ENCODE data around the gene ATP10A.

ATP10A gene

DNA sequence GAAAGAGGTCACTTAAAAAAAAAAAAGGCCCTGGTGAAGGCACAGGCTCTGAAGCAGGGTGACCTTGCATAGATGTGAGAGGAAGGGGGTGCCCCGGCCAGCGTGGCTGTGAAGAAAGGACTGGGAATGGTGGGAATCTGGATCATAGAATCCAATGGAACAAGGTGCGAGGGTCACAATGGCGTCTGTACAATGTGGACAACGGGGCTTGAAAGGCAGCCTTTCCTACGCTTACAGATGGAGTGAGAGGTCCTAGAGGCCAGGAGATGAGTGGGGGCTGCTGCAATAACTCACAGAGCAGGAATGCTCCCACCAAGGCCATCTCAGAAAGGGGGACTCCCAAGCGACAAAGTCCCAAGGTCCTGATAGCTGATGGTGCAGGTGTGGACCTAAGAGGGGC lies 162.2 kb downstream of the ATP10A start:
- no peak for DNase-seq (ENCODE audit: low spot score)

DNA sequence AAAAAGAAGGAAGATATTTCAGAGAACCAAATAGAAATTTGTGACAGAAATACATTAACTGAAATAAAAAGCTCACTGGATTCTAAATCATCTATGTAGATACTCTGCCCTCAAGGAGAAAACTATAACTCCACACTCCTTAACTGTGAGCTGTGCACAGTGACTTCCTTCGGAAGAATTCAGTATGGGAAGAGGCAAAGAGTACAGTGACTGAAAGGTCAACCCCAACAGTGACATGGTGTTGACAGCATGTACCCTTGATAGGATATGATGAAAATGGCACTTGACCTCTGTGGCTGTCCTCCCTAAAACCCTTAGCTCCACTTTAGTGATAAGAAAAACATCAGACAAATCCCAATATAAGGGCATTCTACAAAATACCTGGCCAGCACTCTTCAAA lies 165.5 kb downstream of the ATP10A start:
- DNase-seq (ENCODE audit: low spot score) = no peak

DNA sequence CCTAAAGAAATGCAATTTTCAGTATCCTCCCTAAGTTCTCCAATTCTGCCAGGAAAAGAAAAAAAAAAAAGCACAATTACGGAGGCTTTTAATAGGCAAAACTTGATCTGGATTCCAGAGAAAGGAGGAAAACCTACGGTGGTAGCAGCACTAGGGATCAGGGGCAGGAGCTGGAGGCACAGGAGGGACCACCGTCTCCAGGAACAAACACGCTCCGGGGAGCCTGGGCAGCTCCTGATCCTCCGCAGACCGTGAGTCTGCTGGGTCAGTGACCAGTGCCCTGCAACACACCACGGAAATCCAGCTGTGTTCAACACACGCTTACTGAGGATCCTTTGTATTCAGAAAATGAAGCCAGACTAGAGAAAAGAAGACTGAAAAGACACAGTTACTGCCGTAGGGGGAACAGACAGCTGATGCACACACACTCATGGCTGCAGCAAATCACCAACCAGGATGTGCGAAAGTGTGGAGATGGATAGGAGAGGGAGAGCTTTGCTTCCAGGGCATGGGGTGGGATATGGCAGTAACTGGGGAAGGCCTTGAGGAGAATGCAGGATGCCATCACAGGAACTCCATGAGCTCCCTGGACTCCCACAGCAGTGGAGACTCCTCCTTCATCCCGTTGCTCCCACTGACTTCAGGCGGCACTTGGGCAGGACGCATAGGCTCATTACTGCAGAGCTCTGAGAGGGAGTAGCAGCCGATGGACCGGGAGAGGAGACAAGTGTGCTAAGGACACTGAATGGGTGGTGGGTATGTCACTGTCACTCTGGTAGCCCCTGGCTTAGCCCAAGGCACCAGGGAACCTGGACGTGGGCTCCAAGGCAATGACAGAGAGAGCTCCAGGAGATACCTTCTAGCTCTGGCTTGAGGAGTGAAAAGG lies 167.0 kb downstream of the ATP10A start:
- no peak for DNase-seq (ENCODE audit: low spot score)

DNA sequence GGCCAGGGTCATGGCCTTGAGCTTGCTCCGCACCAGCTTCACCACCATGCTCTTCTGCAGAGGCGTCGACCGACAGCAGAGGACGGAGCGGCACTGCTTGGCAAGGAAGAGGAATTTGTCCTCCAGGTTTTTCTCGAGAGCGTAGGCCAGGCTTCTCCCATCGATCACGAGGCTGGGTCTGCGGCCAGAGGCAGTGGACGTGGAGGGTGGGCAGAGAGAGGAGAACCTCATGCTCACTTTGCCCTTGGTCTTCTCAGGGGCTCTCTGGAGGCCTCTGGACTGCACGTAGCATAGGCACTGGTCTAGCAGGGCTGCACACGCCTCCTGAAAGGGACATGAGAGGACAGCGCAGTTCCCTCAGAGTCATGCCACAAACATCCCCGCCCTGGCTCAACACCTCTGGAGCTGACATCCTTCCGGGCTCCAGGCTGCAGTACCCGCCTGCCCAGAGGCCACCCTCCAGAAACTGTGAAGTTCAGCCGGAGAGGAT lies 168.3 kb downstream of the ATP10A start:
- no peak for DNase-seq (ENCODE audit: low spot score)

DNA sequence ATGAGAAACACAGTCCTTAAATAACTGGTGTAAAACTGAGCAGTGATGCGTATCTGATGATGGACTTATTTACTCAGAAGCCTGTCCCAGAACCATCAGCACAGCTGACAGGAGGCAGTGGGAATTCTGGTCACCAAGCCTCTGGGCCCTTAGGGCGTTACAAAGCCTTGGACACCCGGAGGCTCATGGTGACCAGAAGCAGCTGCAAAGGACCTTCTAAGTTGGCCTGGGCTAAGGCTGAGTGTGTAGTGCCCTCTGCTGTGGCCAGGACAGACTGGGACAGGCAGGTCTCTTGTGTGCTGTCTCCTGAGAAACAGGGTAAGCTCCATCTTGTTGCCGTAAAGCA lies 168.9 kb downstream of the ATP10A start:
- DNase-seq (ENCODE audit: low spot score) = no peak

DNA sequence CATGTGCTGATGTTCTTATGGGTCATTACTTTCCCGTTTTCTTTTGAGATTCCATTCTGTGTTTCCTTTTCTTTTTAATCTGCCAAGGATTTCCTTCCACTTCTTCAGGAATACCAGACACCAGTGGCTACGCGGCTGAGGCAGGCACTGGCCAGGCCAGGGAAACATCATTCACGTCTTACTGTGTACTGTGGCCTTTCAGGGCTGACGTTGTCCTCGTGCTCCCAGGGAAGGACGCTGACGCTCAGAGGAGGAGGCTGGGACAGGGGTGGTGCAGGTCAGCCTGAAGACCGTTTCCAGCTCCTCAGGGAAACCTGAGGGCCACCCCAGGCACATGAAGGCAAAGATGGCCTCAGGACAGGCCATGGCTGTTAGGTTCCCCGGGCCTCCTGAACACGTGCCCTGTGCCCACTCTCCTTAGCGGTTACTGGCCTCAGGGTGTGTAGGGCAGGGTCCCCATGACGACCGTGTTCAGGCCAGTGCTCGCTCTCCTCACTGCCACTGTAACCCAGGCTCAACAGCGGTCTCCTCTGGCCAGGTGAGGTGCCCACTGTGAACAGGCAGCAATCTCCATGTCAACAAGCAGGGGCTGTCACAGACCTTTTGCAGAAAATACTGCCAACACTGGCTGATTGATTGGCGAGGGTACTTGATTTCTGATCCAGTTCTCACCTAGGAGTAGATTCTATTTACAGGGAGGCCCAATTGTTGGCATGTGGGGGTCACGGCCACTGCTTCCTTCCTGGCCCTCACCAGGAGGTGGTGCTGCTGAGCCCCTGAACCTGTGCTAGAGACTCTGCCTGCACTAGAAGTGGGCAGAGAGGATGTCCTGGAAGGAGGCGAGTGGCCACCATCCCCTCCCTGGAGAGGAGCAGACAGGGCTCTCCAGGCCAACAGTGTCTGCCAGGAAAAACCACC lies 169.5 kb downstream of the ATP10A start:
- peak; percentile 9 for DNase-seq (ENCODE audit: low spot score)

DNA sequence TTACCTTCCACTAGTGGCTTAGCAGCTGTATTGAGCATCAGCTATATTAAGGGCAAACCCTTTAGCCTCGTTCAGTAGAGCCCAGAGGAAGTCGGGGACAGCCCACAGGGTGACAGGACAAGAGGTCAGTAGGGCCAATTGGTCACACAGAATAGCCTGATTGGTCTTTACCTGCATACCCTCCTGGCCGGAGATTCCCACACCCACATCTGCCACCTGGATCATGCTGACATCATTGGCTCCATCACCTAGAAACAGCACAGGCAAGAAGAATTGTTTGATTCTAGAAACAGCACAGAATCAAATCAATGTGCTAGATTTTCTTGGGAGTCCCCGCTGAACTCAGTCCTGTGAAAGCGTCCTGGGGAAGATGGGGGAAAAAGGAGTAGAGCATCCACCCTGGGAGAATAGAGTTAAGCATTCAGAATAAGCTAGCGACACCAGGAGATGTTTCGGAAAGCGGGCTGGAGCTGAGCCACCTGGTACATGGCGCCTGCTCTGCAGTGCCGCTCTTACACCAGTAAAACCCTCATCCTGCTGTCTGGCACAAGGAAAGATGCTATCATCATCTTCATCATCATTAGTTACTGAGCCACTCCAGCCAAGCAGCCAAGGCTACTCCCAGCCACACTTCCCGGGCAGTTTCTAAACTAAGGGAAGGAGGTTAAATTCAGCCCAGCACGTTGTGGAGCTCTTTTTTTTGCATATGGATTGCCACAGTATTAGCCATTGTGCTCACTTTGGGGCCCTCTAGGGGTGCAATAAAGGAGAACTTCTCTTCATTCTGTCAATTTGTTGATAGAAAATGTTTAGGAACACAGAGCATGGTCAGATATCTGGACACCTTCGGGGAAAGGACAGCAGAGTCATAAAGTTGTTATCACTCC lies 171.3 kb downstream of the ATP10A start:
- no peak for DNase-seq (ENCODE audit: low spot score)

DNA sequence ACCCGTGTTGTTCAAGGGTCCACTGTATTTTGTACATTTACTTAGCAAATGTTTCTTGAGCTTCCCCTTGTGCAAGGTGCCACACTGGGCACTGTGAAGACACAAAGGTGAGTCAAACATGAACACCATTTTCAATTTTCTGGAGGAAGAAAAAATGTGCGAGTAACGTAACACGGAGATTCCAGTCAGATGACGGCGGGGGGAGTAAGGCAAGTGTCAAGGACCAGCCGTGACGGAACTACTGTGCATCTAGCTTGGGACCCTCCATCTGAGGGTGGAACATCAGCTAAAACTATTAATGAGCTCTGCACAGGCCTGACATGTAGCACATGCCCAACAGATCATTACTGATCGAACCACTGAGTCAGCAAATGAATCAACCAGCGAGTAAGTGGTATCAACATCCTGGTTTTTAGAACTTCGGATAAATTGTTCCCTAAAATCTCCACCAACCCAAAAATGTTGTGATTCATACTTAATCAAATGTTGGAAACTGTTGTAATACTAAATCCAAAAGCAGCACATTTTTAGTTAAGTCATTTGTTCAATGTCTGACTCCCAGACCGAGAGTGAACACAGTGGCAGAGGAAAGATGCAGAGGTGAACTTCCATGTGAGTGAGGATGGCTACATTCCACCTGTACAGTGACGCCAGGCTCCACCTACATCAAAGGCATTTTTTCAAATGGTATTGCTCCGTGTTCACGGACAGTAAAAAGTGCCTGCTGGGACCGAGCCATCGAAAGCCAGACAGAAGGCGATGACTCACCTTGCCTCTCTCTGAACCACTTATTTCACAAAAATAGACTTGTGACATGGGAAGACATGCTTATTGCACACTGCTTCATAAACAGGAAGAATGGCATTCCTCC lies 172.2 kb downstream of the ATP10A start:
- DNase-seq (ENCODE audit: low spot score) = no peak

DNA sequence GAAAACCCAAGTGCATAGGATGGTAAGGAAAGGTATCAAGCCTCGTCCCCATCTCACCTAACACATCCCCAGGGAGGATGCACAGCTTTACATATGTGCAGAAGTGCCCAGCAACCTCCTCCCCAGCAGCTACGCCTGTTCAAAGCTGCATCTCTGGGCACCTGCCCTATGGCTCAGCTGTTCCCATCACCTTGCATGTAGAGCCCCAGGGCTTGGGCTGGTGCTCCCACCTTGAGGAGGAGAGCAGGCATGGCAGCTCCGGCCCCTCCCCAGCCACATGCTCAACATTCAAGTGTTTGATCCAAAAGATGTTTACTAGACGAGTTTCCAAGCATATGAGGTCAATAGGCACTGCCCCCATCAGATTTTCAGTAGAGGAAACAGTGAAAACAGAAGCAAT lies 173.5 kb downstream of the ATP10A start:
- no peak for DNase-seq (ENCODE audit: low spot score)

DNA sequence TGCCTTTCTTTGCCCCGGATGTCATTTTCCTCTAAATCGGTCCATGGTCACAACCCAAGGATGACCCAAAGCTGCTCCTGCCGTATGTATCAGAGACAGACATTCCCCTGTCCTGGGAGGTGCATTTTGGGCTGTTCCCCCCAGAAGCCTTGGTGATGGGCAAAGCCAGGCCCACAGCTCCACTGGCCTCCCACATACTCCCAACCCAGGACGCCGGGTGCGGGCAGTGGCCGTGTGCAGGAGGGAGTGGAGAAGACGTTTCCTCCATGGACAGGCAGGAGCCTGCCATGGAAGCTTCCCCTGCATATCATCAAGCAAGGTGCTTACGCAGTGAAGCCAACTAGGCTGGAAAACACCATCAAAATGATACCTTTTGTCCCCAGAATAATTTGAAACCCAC lies 175.0 kb downstream of the ATP10A start:
- DNase-seq (ENCODE audit: low spot score) = no peak

DNA sequence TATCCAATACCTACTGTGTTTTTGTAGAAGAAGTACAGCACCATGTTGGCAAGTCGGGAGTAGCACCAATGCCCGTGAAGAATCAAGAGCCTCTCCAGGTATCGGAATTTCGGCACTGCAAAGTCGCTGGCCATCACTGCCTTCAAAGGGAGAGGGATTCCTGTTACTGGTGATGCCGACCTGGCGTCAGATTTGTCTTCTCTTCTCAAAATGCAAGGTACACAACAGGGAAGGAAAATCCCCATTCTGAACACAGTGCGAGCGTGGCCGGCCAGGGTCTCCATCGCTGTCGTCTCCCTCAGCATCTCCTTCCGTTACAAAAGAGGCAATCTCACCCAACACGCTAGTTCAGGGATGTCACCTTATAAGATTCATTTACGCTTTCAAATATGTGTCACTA lies 175.4 kb downstream of the ATP10A start:
- DNase-seq (ENCODE audit: low spot score) = no peak

DNA sequence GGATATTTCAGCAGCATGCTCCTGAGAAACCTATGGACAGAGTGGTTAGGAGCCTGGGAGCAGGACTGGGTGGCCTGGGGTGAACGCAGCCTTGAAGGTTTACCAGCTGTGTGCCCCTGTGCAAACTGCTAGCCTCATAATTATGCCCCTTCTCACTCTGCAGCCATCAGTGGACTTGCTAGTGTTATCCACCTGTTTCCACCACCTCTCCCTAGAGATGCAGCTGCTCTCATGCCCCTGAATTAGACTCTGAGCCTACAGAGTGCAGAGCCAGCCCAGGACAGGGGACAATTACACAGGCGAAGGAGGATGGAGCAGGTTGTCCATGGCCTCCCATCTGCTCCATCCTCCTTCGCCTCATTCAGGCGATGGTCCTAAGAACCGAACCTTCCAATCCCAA lies 175.9 kb downstream of the ATP10A start:
- DNase-seq (ENCODE audit: low spot score) = no peak

DNA sequence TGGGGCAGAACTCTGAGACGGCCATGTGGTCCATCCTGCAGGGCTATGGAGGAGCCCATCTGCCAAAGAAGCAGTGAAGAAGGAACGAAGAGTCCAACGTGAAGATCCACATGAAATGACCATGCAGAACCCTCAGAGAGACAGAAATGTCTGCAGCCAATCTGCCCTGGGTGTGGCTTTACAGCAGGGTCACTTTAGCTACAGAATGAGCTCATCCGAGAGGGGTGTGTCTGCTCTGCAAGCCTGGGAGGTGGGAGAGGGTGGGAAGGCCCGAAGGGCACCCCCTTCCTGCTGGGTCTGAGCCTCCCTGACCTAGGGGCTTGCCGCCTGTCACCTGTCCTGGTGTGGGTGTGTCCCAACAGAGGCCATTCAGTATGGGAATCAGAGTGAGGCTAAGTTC lies 176.3 kb downstream of the ATP10A start:
- no peak for DNase-seq (ENCODE audit: low spot score)

DNA sequence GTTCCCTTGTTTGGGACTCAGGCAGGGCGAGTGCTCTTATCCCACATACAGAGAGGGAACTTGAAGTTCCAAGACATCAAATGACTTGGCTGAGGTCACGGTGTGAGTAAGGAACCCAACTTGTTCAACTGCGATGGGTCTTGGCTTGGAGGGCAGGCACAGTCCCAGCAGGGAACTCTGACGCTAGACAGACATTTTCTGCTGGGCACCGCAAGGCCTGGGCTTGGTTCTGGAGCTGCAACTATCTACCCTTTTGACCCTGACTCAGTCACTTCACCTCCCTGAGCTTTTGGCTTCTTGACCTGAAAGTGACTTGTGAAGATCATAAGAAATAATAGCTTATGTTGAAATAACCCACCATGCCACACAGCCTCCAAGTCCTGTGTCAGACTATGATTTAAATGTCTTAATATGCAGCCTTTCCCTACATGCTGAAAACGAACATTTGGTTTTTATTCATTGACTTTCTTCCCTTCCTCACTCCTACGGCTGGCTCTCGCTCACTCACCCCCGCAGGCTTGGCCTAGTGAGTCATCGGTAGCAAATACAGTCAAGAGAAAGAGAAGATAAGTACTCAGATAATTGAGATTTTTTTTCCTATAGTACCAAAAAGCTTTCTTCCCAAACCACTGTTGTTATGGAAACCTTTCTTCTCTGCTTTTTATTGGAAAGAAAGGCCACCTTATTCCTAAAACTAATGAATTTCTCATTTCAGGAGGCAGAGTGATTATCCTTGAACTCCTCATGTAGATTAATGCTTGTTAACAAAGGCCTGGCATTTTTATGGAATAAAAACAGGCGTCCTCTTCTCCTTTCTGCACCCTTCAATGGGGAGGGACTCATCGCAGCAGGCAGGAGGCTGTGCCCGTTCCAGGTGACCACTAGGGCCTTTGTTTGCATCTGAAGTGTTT lies 178.4 kb downstream of the ATP10A start:
- no peak for DNase-seq (ENCODE audit: low spot score)

DNA sequence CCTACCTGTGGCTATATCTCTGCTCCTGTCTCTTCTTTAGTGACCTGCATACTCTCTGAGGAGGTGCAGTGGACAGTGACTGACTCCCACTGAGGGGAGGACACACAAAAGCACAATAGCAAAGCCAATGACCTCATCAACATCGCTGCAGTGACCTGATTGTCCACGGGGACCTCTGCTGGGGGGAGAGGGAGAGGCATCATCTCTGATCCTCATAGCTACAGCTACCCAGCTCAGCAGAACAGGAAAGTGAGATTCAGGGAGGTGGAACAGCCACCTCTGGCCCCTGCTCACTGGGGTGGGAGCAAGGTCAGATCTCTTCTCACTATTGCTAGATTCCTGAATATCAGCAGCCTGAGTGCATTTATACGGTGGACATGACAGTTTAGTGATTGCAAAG lies 179.2 kb downstream of the ATP10A start:
- no peak for DNase-seq (ENCODE audit: low spot score)

DNA sequence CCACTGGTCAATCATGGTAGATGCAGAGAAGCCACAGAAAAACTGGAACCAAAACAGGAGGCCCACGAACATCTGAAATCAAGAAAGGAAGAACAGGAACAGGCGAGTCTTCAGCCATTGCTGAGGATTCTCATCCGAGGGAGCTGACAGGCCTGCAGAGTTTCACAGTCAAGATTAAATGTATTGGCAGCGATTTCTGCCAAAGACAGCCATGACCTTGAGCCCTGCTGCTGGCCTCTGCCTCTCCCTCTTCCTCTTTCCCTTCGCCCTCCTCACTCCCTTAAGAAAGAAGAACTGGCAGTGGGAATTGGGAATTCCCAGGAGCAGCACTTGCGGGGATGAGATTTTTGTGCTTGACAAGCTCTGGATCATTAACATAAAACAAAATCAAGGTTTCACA lies 179.7 kb downstream of the ATP10A start:
- no peak for DNase-seq (ENCODE audit: low spot score)

DNA sequence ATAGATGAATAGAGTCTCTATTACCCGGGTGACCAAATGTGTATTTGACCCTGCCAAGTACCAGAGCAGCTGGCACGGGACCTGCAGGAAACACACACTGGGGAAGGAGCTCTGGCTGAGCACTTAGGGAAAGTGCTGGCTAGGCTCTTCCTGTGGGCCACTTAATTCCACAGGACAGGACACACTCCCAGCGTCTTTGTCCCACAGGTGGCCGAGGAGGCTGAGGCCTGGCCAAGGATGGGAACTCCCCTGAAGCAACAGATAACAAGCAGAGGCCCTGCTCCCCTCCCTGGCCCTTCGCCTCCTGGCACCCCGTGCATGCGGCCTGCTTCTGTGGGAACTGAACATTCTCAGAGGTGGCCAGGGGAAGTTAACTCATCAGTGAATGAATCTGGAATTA lies 180.8 kb downstream of the ATP10A start:
- no peak for DNase-seq (ENCODE audit: low spot score)

DNA sequence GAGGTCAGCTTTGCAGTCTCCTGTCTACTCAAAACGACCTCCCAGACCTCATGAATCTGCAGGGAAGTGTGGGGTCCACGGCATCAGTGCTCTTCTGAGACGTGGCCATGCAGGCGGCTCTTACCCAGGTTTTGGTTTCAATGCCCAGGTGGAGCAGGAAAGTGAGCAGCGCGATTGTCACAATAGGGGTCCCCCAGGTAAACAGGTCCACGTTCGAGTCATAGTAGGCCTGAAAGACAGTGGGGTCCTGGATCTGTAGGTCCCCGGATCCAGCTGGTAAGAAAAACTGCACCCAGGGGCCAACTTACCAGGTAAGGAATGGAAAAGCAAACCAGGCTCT lies 182.5 kb downstream of the ATP10A start:
- DNase-seq (ENCODE audit: low spot score) = no peak

DNA sequence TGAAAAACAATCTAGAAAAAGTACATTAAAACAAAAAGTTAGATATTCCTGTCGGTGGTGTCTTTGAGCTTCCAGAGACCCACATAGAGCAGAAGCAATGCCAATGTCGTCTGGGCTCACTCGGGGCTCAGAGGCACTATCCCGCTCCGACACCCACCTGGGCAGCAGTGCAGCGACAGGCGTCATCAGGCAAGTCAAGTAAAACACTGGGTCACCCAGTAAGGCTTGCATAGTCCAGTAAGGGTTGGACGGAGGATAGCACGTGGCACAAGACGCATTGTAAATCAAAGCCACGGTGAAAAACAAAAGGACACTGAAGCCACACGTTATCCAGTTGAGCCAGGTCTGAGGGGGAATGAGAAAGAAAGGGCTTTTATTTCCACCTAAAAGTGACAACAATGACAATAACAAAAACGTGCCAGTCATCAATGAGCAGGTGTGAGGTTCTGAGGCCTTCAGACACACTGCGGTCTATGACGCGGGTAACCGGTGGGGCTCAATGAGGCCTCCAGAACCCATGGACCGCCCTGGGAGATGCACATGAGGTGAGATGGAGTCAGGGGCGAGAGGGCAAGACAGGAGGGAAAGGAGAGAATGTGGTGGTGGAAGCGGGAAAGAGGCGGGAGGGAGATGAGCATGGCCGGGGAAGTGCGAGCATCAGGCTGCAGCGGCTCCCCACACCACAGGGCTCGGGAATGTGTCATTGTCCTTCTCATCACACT lies 183.0 kb downstream of the ATP10A start:
- DNase-seq (ENCODE audit: low spot score) = no peak
